SK-N-SH (cell line): ENCODE data around the gene LHX5. TPM values are rescaled to one million over a fixed set of nuclear protein-coding genes. Genes with fewer than 3 reads are reported as not detected.

ENCODE experiments used
- CTCF ChIA-PET: fragments of 300-600, 350-600 bp; formaldehyde crosslinking; extraction: SDS; loops from one replicate; lab custom pipeline; 2021; lab: Yijun Ruan, JAX
- POLR2A ChIA-PET: fragments of 350-600 bp; sonication (Branson Sonifier 250); formaldehyde crosslinking; extraction: SDS; loops from one replicate; lab custom pipeline; 2020; ENCODE audit warnings: antibody characterized with exemption, inconsistent platforms; lab: Yijun Ruan, JAX
- DNase-seq: peaks from one replicate; pipeline ENCODE4 v3.0.0; 2012
- H2AFZ ChIP-seq: fragments of 200-600 bp; sonication (generic); 2 replicates; pipeline ENCODE4 v1.8.1; 2016; ENCODE audit warnings: antibody characterized with exemption, mild to moderate bottlenecking, low read depth
- H3F3A ChIP-seq: fragments of 200-600 bp; sonication (generic); replicated peaks from 2 replicates; pipeline ENCODE3; 2016; ENCODE audit warnings: antibody characterized with exemption, mild to moderate bottlenecking; ENCODE audit not compliant: insufficient read depth
- H3K27ac ChIP-seq, 2 experiments: fragments of 200-500 bp in 1 of 2; fragments of 200-600 bp in 1 of 2; sonication (Bioruptor generic) in 1 of 2; sonication (generic), shearing (Covaris generic) in 1 of 2; 2 replicates each; pipeline versions ENCODE4 v1.5.1 to v1.6.1; 2014 to 2016; ENCODE audit warnings: low read depth in 2 of 2, inconsistent platforms in 1 of 2, low read length in 1 of 2, mild to moderate bottlenecking in 1 of 2, mixed read lengths in 1 of 2
- H3K27me3 ChIP-seq: fragments of 200-600 bp; sonication (generic), shearing (Covaris generic); 2 replicates; pipeline ENCODE4 v1.6.1; 2016; ENCODE audit warnings: mixed run types; ENCODE audit not compliant: insufficient read depth
- H3K36me3 ChIP-seq, 2 experiments: fragments of 200-500 bp in 1 of 2; fragments of 200-600 bp in 1 of 2; sonication (Bioruptor generic) in 1 of 2; sonication (generic) in 1 of 2; replicated peaks in 1 of 2; 2 replicates each; pipeline versions ENCODE3 to v1.5.1; 2014 to 2016; ENCODE audit warnings: low read length in 1 of 2, mild to moderate bottlenecking in 1 of 2; ENCODE audit not compliant: insufficient read depth in 2 of 2, control insufficient read depth in 1 of 2
- H3K4me1 ChIP-seq, 2 experiments: fragments of 200-500 bp in 1 of 2; fragments of 200-600 bp in 1 of 2; sonication (Bioruptor generic) in 1 of 2; sonication (generic), shearing (Covaris generic) in 1 of 2; 2 replicates each; pipeline versions ENCODE4 v1.5.1 to v1.6.1; 2014 to 2016; ENCODE audit warnings: low read depth in 1 of 2, low read length in 1 of 2, mixed run types in 1 of 2; ENCODE audit not compliant: insufficient read depth in 2 of 2, control insufficient read depth in 1 of 2
- H3K4me2 ChIP-seq: fragments of 200-600 bp; sonication (generic), shearing (Covaris generic); 2 replicates; pipeline ENCODE4 v1.6.1; 2017; ENCODE audit warnings: mixed run types
- H3K4me3 ChIP-seq, 2 experiments: fragments of 200-500 bp in 1 of 2; fragments of 200-600 bp in 1 of 2; sonication (Bioruptor generic) in 1 of 2; sonication (generic), shearing (Covaris generic) in 1 of 2; 2 replicates each; pipeline versions ENCODE4 v1.5.1 to v1.8.1; 2014 to 2016; ENCODE audit warnings: low read depth in 2 of 2, inconsistent platforms in 1 of 2, low read length in 1 of 2, mild to moderate bottlenecking in 1 of 2, mixed read lengths in 1 of 2, moderate library complexity in 1 of 2
- H3K79me2 ChIP-seq: fragments of 200-600 bp; sonication (generic); 2 replicates; pipeline ENCODE4 v1.8.1; 2017; ENCODE audit warnings: mild to moderate bottlenecking; ENCODE audit not compliant: insufficient read depth
- H3K9ac ChIP-seq: fragments of 200-600 bp; sonication (generic); 2 replicates; pipeline ENCODE4 v1.6.1; 2017; ENCODE audit warnings: mixed run types
- H3K9me2 ChIP-seq: fragments of 200-600 bp; sonication (generic); 2 replicates; pipeline ENCODE4 v1.6.1; 2017; ENCODE audit warnings: mixed run types
- H3K9me3 ChIP-seq: fragments of 200-600 bp; sonication (generic); 2 replicates; pipeline ENCODE4 v1.6.1; 2017; ENCODE audit warnings: mixed run types, mild to moderate bottlenecking, moderate library complexity
- H4K20me1 ChIP-seq: fragments of 200-600 bp; sonication (generic); 2 replicates; pipeline ENCODE4 v1.6.1; 2017; ENCODE audit warnings: mild to moderate bottlenecking, mixed run types; ENCODE audit not compliant: insufficient read depth
- CHD2 ChIP-seq: fragments of 150-350 bp; IDR thresholded peaks from 2 replicates; pipeline ENCODE4 v1.6.1; 2018; ENCODE audit warnings: low read length; ENCODE audit not compliant: partially characterized antibody
- CTCF ChIP-seq: fragments of 200-600 bp; sonication (generic); IDR thresholded peaks from 2 replicates; pipeline ENCODE4 v1.6.1; 2017; ENCODE audit warnings: antibody characterized with exemption, mild to moderate bottlenecking, moderate library complexity
- EP300 ChIP-seq, 2 experiments: IDR thresholded peaks; 2 replicates each; pipeline versions ENCODE4 v1.4.0 to v1.6.1; 2012; ENCODE audit warnings: borderline replicate concordance in 1 of 2, low read depth in 1 of 2, low read length in 1 of 2
- EZH2phosphoT487 ChIP-seq: fragments of 200-600 bp; sonication (generic); IDR thresholded peaks from 2 replicates; pipeline ENCODE4 v1.6.1; 2017; ENCODE audit warnings: low read depth, mixed run types, mild to moderate bottlenecking, antibody characterized with exemption, moderate library complexity, borderline replicate concordance
- FOSL2 ChIP-seq: IDR thresholded peaks from 2 replicates; pipeline ENCODE4 v1.4.0; 2012; ENCODE audit warnings: low read depth, mild to moderate bottlenecking, moderate library complexity, borderline replicate concordance
- IRF3 ChIP-seq: fragments of 150-350 bp; IDR thresholded peaks from 2 replicates; pipeline ENCODE4 v1.6.1; 2016; ENCODE audit warnings: mild to moderate bottlenecking, low read depth, low read length
- MEF2A ChIP-seq: IDR thresholded peaks from 2 replicates; pipeline ENCODE4 v1.4.0; 2012; ENCODE audit warnings: low read depth, borderline replicate concordance
- PBX3 ChIP-seq: IDR thresholded peaks from 2 replicates; pipeline ENCODE4; 2012
- POLR2AphosphoS5 ChIP-seq: IDR thresholded peaks from 2 replicates; pipeline ENCODE4 v1.6.1; 2012; ENCODE audit warnings: low read depth, low read length
- RAD21 ChIP-seq: IDR thresholded peaks from 2 replicates; pipeline ENCODE4 v1.6.1; 2012; ENCODE audit warnings: mild to moderate bottlenecking, low read length
- TAF1 ChIP-seq: IDR thresholded peaks from 2 replicates; pipeline ENCODE4 v1.6.1; 2012; ENCODE audit warnings: low read depth, mild to moderate bottlenecking, low read length, moderate library complexity, borderline replicate concordance
- TCF12 ChIP-seq: IDR thresholded peaks from 2 replicates; pipeline ENCODE4 v1.4.0; 2012
- USF1 ChIP-seq: IDR thresholded peaks from 2 replicates; pipeline ENCODE4 v1.4.0; 2012; ENCODE audit warnings: low read depth, borderline replicate concordance
- YY1 ChIP-seq: IDR thresholded peaks from 2 replicates; pipeline ENCODE4 v1.4.0; 2012; ENCODE audit warnings: low read depth, mild to moderate bottlenecking
- WGBS: methylation state at CpG from one replicate; pipeline ENCODE4 v1.1.6; 2017; ENCODE audit warnings: low lambda C conversion rate; 5-methylcytosine and 5-hydroxymethylcytosine counted together
- polyA plus RNA-seq, 3 experiments: library from polyadenylated mRNA; depleted of rRNA; stranded (reverse); fragments of >200 nt; gene quantifications; 2 replicates each; pipeline ENCODE4 v1.2.3, GENCODE V29; 2012

The LHX5 gene
- polyA plus RNA-seq, 1 of the 3 experiments (the other 2 are of a cell fraction): not detected

- Histone ChIP-seq H3K9ac (no peak overlapping the region), H3K79me2 (no peaks in the 10 kb centered on the region), H3K4me2 (no peak overlapping the region), H3K4me1 (no peaks in the 10 kb centered on the region), H3K9me3 (no peaks in the 10 kb centered on the region), H3K4me3 (no peak overlapping the region), H3F3A (no peaks in the 10 kb centered on the region), H3K36me3 (no peaks in the 10 kb centered on the region), H3K9me2 (no peaks in the 10 kb centered on the region), H3K27me3 (no peaks in the 10 kb centered on the region), H2AFZ (no peak overlapping the region), H3K27ac (no peak overlapping the region)
- POLR2A ChIA-PET: no interaction called here
- CTCF ChIA-PET: interaction anchor here (1.0 to 3.5 kb wide), 2 partner anchors 11 to 26 kb away, joined by 3 to 19 read pairs; no protein-coding TSS in a partner anchor
- 73% methylated on average over 4 of the region's 6 CpGs for WGBS
- DNase-seq: no peak
- no peak for TF ChIP-seq CTCF
- TF ChIP-seq USF1: no peak
- TF ChIP-seq IRF3: no peak
- TF ChIP-seq RAD21: no peak
- TF ChIP-seq CHD2: no peak
- TF ChIP-seq EZH2phosphoT487: no peak
- no peak for TF ChIP-seq PBX3
- no peak for TF ChIP-seq TAF1
- no peak for TF ChIP-seq EP300 (IDR thresholded peaks at IDR 0.05; ENCODE audit: borderline replicate concordance in 1 of 2, low read depth in 1 of 2, low read length in 1 of 2)
- TF ChIP-seq TCF12: no peak
- no peak for TF ChIP-seq FOSL2
- TF ChIP-seq YY1: no peak
- TF ChIP-seq POLR2AphosphoS5: no peak
- no peak for TF ChIP-seq MEF2A
- TF ChIP-seq, all 33 proteins: peak for 0
- no peaks in the 10 kb centered on the region for H4K20me1 ChIP-seq
Measured at GRCh38 chr12:113436586-113436985, 35.1 kb downstream of the LHX5 start.
